Astrocyte (in vitro differentiated cells and primary cell): Measurements from ENCODE around the gene SPATA18.

ENCODE experiments used
- EZH2 ChIP-seq: IDR thresholded peaks from 2 replicates; pipeline ENCODE4 v1.6.1; 2012; ENCODE audit warnings: mild to moderate bottlenecking, low read length, inconsistent platforms; ENCODE audit not compliant: insufficient read depth
- TF ChIP-seq, protein P1 (sequence below): IDR thresholded peaks from 2 replicates; pipeline ENCODE4 v1.5.1; 2011; ENCODE audit warnings: low read depth, mild to moderate bottlenecking, inconsistent platforms, low read length, moderate library complexity; ENCODE audit not compliant: insufficient read depth

DNA sequence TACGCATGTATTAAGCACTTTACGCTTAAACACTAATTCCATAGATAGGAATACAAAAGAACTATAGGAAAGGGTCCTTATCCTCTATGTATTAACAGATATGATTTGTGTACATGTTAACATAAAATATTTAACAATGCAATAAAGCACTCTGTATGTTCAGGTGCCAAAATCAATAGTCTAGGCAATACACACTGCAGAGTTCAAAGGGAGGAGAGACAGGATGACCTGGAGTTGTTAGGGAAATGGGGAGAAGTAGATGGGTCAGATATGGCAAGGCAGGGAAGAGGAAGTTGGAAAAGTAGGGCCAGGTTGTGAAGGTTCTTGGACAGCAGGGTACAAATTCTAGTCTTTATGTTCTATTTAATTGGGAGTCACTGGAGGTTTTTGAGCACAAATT, 15.9 kb upstream of the SPATA18 start:
- TF ChIP-seq, protein P1, sequence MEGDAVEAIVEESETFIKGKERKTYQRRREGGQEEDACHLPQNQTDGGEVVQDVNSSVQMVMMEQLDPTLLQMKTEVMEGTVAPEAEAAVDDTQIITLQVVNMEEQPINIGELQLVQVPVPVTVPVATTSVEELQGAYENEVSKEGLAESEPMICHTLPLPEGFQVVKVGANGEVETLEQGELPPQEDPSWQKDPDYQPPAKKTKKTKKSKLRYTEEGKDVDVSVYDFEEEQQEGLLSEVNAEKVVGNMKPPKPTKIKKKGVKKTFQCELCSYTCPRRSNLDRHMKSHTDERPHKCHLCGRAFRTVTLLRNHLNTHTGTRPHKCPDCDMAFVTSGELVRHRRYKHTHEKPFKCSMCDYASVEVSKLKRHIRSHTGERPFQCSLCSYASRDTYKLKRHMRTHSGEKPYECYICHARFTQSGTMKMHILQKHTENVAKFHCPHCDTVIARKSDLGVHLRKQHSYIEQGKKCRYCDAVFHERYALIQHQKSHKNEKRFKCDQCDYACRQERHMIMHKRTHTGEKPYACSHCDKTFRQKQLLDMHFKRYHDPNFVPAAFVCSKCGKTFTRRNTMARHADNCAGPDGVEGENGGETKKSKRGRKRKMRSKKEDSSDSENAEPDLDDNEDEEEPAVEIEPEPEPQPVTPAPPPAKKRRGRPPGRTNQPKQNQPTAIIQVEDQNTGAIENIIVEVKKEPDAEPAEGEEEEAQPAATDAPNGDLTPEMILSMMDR = no peak
- TF ChIP-seq EZH2 = no peak
